ENCODE results near the gene MAPK9.

MAPK9 gene

DNA sequence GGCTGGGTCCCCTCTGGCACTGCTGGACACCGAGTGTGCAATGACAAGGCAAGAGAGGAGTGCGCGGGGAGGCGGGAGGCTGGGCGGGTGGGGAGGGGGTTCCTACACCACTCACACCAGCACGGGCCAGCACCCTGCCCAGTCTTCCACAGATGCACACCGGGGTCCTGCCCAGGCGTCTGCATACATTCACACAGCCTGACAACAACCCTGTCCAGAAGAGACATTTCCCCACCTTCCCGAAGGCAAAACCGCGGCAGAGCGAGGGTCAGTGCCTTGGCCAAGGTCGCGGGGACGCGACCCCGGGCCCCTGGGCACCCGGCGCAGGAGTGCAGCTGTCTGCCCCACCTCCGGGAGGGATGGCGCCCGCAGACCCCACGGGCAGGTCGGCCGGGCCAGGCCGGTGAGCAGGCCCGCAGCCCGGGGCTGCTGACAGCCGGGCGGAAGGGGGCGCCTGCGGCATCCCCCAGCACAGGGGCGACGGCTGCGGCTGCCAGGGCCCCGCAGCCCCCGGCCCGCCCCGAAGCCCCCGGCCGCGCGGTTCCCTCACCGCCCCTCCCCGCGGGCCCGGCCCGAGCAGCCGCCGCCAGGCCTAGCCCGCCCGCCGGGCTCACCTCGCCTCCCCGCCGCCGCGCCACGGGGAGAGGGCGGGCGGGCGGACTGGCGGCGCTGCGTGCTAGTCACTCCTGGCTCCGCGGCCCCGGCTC lies 496 bp downstream of the MAPK9 start:
- DNase-seq: peak; percentile 13

DNA sequence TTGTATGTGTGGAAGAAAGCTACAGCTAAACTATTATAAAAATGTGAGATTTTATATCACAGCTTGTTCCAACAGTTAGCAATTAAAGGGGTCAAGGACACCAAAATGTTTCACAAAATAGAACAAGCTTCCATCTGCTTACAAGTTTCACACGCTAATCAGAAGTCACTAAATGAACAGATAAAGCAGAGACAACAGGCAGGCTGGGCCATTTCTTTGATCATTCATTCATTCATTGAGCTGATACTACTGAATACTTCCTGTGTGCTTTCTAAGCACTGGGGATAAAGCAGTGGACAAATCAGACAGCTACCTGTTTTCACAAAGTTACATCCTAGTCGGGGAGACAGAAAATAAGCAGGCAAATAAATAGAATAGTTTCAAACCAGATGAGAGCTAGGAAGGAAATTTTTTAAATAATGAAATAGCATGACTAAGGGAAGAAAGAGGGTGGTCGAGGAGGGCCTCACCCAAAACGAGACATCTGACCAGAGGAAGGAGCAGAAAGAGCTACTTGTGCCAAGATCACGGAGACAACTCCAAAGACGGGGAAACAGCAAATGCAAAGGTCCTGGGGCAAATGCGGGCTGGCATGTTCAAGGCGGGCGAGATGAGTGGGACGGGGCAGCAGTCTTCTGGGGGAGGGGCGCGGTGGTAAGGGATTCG lies 1.2 kb downstream of the MAPK9 start:
- no peak for DNase-seq

DNA sequence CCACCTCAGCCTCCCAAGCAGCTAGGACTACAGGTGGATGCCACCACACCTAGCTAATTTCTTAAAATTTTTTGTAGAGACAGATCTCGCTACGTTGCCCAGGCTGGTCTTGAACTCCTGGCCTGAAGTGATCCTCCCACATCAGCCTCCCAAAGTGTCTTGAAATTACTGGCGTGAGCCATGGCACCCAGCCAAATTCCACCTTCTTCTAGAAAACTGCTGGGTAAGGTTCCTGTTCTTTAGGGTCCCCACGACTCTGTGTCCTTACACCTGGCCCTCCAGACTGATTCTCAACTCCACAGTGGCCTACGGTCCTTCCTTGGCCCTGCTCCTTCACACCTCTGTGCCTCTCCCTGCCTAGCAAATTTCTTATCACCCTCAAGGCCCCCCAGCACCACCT lies 1.9 kb downstream of the MAPK9 start:
- no peak for DNase-seq

DNA sequence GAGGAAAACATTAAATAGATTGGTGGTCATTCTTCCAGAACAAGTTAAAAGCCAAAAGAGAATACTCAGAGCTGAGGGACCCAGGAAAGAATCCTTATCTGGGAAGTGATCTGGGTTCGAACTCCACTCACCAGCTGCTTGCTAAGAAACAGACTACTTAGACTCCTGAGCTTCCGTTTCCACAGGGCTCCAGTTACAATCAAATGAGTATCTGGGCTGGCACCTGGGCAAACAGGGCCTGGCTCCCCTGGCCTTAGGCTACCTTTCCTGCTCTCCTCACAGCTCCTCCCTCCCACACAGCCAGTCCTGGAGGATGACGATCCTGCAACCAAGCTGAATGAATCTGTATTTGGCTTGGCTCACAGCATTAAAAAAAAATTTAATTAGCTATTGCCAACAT lies 2.5 kb downstream of the MAPK9 start:
- DNase-seq: no peak

DNA sequence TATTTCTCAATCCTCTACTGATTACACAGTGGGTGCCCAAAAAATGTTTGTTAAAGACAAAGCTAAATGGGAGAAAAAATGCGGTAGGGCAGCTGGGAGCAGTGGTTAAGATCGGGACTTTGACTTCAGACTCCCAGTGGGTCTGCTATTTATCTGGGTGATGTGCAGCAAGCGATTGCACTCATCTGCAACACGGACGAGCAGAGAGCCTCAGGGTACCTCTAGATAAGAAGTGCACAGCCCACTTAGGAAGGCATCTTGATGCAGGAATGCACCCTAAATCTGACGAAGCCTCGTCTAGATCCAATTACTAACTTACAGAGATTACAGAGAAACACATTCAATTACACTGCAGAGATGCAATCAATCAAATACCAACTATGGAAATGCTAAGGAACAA lies 4.0 kb downstream of the MAPK9 start:
- no peak for DNase-seq

DNA sequence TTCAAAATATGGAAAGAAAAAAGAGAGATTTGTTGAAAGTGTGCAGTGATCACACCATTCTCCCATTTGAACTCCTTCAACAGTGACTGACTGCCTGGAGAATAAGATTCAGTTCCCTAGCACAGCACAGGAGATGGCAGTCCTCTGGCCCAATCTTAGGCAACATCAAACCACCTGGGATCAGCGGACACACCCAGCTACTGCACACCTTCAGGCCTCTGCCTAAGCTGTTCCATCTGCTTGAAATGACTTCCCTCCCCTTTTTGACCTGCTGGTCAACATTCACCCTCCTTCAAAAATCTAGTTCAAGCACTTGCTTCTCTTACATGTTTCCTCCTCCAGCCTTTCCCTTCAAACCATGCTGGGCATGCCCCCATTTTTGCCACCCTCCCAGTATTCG lies 4.5 kb downstream of the MAPK9 start:
- DNase-seq: no peak

DNA sequence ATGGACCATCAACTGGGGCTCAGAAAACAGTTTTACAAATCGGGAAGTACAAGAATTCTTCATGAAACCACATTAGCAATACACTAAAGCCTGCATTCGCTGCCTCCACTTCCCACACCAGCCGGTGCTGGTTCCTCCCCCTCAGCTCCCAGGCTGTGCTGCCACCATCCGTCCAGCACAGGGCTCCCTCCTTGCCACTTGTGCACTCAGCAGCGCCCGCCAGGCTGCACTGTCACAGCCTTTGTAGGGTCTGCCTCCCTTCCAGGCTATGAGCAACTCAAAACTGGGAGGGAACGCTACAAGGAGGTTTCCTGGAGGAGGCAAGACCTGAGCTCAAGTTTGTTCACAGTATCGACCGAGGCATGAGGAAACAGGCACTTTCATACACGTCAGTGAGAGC lies 7.7 kb downstream of the MAPK9 start:
- no peak for DNase-seq

DNA sequence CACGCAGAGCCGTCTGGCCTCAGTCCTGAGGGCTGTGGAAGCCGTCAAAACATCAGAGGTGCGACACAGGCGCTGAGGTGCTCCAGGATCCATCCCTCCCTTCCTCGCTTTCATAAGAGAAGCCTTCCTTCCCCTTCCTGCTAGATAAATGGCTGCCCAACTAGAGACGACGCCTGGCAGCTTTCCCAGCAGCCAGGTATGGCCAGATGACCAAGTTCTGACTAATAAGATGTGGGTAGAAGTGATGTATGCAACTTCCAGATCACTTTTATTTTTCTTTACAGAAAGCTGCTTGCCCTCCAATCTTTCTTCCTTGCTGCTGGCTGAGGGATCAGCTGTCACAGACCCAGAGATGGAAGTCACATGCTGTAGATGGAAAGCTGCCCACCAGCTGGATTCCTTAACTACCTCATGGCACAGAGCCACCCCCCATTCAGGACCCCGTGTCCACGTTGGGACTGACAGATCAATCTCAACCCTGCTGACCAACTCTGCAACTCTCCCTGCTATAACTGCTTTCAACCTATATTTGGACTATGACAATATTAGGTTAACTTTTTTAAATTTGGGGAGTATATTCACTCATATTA lies 8.8 kb downstream of the MAPK9 start:
- DNase-seq: no peak

DNA sequence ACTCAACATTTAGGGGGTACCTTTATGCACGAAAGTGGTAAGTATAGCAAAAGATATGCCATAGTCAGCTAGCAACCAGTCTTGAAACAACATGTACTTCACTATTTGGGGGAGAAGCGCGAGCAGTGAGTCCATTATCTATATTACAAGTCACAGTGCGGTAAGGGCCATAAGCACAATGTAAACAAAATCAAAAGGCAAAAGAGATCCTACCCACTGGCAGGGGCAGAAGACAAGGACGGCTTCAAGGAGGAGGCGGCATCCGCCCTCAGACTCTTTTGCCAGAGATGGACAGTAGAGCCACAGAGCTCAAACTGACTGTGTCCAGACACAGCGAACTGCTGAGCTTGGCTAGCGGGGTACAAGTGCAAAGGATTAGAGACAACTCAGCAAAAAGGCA lies 9.6 kb downstream of the MAPK9 start:
- DNase-seq: no peak

DNA sequence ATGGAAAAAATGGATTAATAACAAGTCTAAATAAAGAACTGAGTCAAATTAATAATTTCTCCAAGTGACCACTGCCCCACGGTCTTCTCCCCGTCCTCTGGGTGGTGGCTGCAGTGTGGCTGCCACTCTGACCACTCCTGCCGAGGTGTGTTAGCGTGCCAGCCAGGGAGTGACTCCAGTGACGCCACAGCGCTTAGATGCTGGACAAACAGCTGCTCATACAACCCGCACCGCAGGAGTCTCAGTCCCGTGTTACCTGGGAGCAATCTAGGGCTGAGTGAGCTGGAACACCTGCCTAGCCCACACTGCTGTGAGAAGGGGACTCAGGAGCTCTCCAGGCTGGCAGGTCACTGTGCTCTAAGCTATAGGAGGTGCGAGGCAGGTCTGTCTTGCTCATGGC lies 10.2 kb downstream of the MAPK9 start:
- DNase-seq: no peak

DNA sequence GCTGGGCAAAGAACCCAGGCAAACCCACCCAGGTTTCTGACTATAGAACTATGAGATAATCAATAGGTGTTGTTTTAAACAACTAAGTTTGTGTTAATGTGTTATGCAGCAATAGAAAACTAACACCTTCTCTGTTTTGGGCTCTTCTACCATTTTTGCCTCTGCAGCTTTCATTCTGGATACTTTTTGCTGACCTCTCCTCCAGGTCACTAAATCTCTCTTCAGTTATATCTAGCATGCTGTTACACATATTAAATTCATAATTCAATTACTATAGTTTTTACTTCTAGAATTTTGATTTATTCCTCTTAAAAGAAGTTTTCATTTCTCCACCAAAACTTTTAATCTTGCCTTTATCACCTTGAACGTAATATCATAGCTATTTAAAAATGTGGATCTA lies 17.2 kb downstream of the MAPK9 start:
- DNase-seq: no peak

DNA sequence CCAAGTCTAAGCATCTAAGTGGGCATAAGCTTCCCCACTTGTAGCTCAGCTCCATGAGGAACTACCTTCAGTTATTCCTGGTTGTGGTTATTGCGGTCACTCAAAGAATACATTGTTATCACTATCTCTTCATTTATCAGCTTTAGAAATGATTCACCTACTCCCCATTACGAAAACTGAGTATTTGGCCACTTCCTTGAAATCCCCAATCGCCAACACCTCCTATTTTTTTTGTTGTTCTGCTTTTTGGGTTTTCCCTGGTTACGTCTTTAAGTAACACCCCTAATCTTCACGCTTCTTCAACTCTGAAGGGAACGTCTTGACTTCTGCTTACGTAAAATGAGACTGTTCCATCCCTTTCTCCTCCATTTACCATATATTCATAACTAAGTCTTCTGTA lies 20.7 kb downstream of the MAPK9 start:
- DNase-seq: no peak

DNA sequence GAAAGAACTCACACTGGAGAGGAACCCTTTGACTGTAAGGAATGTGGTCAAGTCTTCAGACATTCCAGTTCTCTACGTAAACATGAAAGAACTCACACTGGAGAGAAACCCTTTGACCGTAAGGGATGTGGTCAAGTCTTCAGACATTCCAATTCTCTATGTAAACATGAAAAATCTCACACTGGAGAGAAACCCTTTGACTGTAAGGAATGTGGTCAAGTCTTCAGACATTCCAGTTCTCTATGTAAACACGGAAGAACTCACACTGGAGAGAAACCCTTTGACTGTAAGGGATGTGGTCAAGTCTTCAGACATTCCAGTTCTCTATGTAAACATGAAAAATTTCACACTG lies 32.6 kb downstream of the MAPK9 start:
- peak; percentile 9 for DNase-seq

DNA sequence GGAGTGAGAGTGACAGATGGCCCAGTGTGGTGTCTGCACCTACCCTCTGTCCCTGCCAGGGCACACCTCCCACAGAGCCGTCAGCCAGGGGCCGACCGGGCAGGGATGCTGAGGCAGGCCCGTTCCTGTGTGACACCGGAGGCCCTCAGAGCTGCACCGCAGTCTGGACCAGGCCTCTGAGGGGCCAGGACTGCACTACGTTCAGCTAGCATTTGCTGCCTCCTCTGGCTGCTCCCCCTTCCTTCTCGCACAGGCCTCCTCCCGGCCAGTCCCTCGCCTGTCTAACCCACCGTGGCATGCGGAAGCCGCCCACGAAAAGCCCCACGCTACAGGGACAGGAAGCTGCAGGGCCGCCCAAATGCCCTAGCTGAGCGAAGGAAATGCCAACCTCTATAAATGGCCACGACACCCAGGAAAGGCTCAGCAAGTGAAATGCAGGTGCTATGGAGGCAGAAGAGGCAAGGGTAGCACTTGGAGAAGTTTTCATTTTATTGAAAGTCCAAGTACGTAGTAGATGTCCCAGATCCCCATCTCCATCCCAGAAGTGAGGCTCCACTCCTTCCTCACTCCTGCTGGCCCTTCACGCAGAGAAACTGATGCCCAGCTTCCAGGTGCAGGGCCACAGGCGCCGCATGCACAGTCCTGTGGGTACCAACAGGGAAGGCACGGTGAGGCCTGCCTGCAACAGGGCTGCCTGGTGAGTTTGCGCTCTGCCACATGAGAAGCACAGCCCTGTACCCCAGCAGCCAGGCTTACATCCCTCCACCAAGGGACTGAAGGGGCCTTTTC lies 38.7 kb downstream of the MAPK9 start:
- peak; percentile 1 for DNase-seq

DNA sequence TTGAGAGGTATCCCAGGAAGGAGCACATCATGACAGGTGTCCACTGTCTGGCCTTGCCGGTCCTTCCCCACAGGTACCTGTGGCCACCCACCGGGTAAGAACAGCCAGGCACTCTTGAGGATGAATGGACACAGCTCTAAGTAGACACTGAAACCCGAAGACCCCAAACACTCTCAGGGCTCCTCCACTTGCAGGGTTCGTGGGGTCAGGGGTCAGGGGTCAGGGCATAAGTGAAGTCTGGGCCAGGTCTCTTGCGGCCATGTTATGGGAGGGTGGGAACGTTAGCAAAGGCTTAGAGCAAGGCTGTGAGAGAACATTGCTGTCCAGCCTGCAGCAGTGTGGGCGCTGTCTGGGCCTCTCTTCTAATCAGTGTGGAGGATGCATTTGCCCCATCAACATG lies 40.0 kb downstream of the MAPK9 start:
- no peak for DNase-seq

DNA sequence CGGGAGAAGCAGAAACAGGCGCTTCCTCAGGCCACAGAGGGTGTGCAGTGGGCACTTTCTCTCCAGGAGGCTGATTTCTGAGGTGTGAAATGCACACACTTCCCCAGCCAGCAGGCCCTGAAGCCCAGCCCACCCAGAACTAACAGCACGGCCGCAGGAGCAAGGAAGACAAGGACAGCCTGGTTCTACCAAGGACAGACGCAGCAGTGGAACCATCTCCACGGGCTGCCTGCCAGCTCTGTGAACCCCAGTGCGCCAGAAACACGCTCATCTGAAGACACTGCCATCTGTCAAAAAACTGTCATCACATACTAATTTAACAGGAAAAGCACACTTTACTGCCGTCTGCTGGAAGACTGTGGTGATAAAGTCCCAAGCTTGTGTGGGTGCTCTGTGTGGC lies 40.7 kb downstream of the MAPK9 start:
- no peak for DNase-seq

DNA sequence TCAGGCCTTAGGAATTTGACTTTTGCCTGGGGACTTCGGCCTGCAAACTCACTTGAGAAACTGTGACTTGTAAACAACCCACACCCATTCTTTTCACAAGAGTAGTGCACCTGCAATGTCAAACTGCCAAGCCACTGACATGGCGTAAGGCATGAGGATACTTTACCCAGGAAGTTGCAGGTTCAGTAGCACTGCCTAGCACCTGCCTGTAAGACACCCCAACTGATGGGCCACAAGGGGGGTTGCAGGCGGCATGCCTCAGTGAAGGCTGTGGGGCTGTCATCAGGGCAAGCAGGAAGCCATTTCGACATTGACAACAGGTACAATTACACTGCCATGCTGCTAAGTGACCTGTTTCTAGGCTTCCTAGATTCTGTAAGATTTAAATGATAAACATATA lies 41.6 kb downstream of the MAPK9 start:
- no peak for DNase-seq

DNA sequence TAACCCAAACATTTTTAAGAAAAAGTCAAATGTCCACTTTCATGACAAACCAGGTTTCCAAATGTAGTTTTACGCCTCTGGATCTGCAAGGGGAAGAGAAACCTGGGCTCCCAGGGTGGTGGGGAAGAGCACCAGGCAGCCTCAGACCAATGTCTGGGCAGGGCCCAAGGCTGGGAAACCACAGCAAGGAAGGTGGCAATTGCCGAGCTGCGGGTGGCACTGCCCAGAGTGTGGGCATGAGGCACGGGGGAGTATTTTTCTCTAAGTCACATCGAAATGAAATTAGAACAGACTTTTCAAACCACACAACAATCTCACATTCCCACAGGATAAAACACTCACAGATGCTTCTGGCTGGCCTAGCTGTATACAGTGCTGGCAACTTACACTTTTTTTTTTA lies 50.3 kb downstream of the MAPK9 start:
- no peak for DNase-seq

DNA sequence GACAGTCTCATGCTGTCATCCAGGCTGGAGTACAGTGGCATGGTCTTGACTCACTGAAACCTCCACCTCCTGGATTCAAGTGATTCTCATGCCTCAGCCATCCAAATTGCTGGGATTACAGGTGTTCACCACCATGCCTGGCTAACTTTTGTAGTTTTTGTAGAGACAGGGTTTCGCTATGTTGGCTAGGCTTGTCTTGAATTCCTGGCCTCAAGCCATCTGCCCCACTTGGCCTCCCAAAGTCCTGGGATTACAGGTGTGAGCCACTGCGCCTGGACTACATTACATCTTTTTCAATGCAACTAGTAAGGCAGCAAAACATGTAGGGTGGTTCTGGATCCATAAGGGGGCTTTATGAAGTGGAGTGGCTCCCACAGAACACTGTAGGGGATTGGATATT lies 53.3 kb downstream of the MAPK9 start:
- no peak for DNase-seq

DNA sequence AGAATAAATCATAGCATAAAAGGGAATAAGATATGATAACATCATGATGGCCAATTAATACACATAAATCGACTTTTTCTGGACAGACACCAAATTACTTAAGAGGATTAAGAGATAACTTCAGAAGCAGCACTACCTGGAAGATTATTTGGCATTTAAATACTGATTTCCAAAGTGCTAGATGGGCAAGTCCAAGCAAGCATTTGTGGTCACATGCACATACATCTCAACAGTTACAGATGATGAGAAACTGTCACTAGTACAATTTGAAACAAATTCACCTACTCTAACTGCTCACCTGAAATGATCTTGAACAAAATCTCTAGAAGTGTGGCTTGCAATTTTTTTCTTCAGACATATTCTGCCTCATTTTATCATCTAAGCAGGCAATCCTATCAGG lies 56.0 kb downstream of the MAPK9 start:
- no peak for DNase-seq

DNA sequence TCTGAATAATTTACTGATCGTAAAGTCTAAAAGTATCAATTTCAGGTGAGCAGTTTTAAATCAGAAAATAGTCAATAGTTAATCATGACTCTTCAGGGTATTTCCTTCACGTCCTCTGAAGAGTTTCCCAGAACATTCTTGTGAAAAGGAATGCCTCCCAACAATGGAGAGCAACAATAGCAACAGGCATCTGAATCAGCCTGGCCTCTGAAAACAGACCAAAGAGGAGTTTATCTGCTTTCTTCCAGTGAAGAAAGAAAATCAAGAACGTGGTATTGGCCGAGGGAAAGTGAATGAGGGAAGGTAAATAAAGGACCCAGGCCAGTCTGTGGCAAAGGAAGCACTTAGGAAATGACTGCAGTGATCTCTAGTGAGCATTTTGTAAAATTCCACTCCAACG lies 56.8 kb downstream of the MAPK9 start:
- DNase-seq: no peak

DNA sequence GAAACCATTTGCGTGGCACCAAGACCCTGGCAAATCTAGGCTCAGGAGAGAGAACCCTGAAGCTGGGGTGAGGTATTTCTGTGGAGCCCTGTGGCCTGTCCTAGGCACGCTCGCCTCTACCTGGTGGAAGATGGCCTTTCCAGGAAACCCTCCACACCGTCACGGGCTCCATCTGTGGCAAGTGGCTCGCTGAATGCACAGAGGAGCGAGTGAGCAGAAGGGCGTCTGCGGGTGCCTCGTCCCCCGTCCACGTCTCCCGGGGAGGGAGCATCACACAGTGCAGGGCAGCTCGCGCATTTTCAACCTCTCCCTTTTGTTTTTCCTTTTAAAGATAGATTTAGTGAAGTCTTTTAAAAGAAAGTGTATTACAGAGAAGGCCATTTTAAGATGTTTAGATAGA lies 57.6 kb downstream of the MAPK9 start:
- DNase-seq: no peak

DNA sequence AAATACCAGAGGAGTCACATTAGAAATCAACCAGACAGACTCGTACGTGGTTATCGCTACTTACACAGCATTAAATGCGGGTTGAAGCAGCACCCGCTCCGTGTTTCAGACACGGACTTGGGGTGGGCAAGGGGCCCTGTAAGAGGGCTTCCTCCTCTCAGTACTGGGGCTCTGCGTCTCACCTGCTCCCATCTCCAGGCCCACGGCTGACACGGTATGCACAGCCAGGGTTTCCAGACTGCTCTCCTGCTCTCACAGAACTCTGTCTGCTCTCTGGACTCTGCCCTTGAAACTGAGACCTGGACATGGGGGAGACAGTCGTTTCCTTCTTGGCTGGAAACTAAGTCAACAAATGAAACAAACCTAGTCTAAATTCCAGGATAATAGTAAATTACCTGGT lies 58.2 kb downstream of the MAPK9 start:
- no peak for DNase-seq

DNA sequence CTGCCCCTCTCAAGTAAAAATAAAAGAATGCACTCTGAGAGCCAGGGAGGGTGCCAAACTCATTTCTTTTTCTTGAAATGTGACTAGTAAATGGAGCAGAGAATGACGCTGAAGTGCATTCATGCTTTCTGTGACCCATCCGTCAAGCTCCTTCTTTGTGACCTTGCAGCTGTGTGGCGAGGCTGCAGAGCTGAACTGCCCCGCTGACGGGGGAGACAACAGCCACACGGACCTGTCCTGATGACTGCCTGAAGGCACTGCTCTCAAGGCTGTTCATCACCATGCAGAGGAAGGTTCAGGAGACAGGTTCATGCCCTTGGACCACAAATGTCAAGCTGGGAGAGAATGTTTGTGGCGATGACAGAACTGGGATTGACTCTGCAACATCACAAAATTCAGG lies 61.9 kb downstream of the MAPK9 start:
- DNase-seq: no peak
